Prostate gland (tissue), 2 donors: Measurements from ENCODE around the gene B2M.
A peak's percentile ranks its signal among the peaks of the same experiment; 100 is the strongest.
"Not testable (repeated sequence)": the region's sequence is repeated elsewhere in the genome, so short reads cannot be mapped to it uniquely, and the experiment has no call there.

Experiments
- POLR2AphosphoS5 ChIP-seq: sonication (generic); formaldehyde crosslinking; IDR thresholded peaks from one replicate; pipeline ENCODE4 v1.6.1; 2017; ENCODE audit warnings: antibody characterized with exemption
- TF ChIP-seq, protein P1 (sequence below), 4 experiments: fragments of 200-600 bp in 2 of 4; fragments of 450-650 bp in 2 of 4; sonication (generic) in 2 of 4; IDR thresholded peaks; 1 replicate in 3 of 4; 2 replicates in 1 of 4; pipeline ENCODE4 v1.5.1; 2016 to 2019; ENCODE audit warnings: antibody characterized with exemption in 4 of 4, mild to moderate bottlenecking in 2 of 4, moderate library complexity in 2 of 4

- TF ChIP-seq, protein P1, sequence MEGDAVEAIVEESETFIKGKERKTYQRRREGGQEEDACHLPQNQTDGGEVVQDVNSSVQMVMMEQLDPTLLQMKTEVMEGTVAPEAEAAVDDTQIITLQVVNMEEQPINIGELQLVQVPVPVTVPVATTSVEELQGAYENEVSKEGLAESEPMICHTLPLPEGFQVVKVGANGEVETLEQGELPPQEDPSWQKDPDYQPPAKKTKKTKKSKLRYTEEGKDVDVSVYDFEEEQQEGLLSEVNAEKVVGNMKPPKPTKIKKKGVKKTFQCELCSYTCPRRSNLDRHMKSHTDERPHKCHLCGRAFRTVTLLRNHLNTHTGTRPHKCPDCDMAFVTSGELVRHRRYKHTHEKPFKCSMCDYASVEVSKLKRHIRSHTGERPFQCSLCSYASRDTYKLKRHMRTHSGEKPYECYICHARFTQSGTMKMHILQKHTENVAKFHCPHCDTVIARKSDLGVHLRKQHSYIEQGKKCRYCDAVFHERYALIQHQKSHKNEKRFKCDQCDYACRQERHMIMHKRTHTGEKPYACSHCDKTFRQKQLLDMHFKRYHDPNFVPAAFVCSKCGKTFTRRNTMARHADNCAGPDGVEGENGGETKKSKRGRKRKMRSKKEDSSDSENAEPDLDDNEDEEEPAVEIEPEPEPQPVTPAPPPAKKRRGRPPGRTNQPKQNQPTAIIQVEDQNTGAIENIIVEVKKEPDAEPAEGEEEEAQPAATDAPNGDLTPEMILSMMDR (IDR thresholded peaks at IDR 0.05), result not testable (repeated sequence)
- TF ChIP-seq POLR2AphosphoS5, result peak; percentile 22
These were observed 28.3 kb upstream of the B2M start for GRCh38 chr15:44682809-44683682.
